Prostate gland (tissue), 2 donors: ENCODE results near the gene KLHDC7B. TPM values are rescaled to one million over a fixed set of nuclear protein-coding genes. Genes with fewer than 3 reads are reported as not detected.

Experiments used
- DNase-seq: peaks from one replicate; pipeline ENCODE4 v3.0.0-alpha.2; 2019; ENCODE audit warnings: low spot score
- H3K27ac ChIP-seq, 2 donors: fragments of 200-600 bp; sonication (generic); 2 replicates each; pipeline ENCODE4 v1.5.1; 2017 to 2019
- H3K27me3 ChIP-seq: fragments of 200-600 bp; sonication (generic); replicated peaks from 2 replicates; pipeline ENCODE4 v1.5.1; 2019; ENCODE audit not compliant: insufficient read depth
- H3K36me3 ChIP-seq, 2 donors: fragments of 200-600 bp; sonication (generic); 1 replicate in 1 of 2; 2 replicates in 1 of 2; pipeline versions ENCODE4 v1.5.1 to v1.8.1; 2017 to 2019
- H3K4me1 ChIP-seq: fragments of 200-600 bp; sonication (generic); replicated peaks from 2 replicates; pipeline ENCODE4 v1.5.1; 2019
- H3K4me3 ChIP-seq, 2 donors: fragments of 200-600 bp; sonication (generic); 2 replicates each; pipeline ENCODE4 v1.5.1; 2017 to 2019
- H3K9me3 ChIP-seq: fragments of 200-600 bp; sonication (generic); 2 replicates; pipeline ENCODE4 v1.5.1; 2017
- CTCF ChIP-seq, 4 experiments: fragments of 200-600 bp in 2 of 4; fragments of 450-650 bp in 2 of 4; sonication (generic) in 2 of 4; IDR thresholded peaks; 1 replicate in 3 of 4; 2 replicates in 1 of 4; pipeline ENCODE4 v1.5.1; 2016 to 2019; ENCODE audit warnings: antibody characterized with exemption in 4 of 4, mild to moderate bottlenecking in 2 of 4, moderate library complexity in 2 of 4
- POLR2A ChIP-seq: fragments of 450-650 bp; IDR thresholded peaks from one replicate; pipeline ENCODE4 v1.6.1; 2016; ENCODE audit warnings: antibody characterized with exemption, mild to moderate bottlenecking
- POLR2AphosphoS5 ChIP-seq: sonication (generic); formaldehyde crosslinking; IDR thresholded peaks from one replicate; pipeline ENCODE4 v1.6.1; 2017; ENCODE audit warnings: antibody characterized with exemption
- WGBS: methylation state at CpG from one replicate; pipeline ENCODE4 v1.1.5; 2018; 5-methylcytosine and 5-hydroxymethylcytosine counted together
- intact Hi-C: fragments of 100-400 bp; cut with DNase I; formaldehyde crosslinking; loops from one replicate; pipeline ENCODE4 v1.14.2; 2022
- total RNA-seq, 2 donors: library from RNA; depleted of rRNA; stranded (reverse); fragments of >200 nt; gene quantifications; one replicate each; pipeline ENCODE4 v1.1.0, GENCODE V29; 2016

KLHDC7B gene
- total RNA-seq, 2 donors from 2014 or later = 0.62 TPM; not detected in 1

- Histone ChIP-seq H3K27ac (no peak overlapping the region), H3K4me1 (no peaks in the 10 kb centered on the region), H3K9me3 (no peaks in the 10 kb centered on the region), H3K27me3 (peaks cover 4% of the 10 kb centered on the region), H3K36me3 (no peaks in the 10 kb centered on the region), H3K4me3 (no peak overlapping the region)
- TF ChIP-seq CTCF (IDR thresholded peaks at IDR 0.05) (no peak), POLR2AphosphoS5 (no peak), POLR2A (no peak)
- intact Hi-C loops = no loop called here
- 85% methylated on average over 8 of the region's 8 CpGs for WGBS
- DNase-seq = no peak
These were observed 4.7 kb downstream of the KLHDC7B start for GRCh38 chr22:50550395-50550794.

GRCh38 chr22:50551160-50551752 is 5.6 kb downstream of the KLHDC7B start:
- Histone ChIP-seq H3K4me3 (no peak overlapping the region), H3K27ac (no peak overlapping the region), H3K36me3 (no peaks in the 10 kb centered on the region), H3K4me1 (no peaks in the 10 kb centered on the region), H3K9me3 (no peaks in the 10 kb centered on the region), H3K27me3 (peaks cover 4% of the 10 kb centered on the region)
- TF ChIP-seq CTCF (IDR thresholded peaks at IDR 0.05) = no peak
- TF ChIP-seq POLR2A = no peak
- TF ChIP-seq POLR2AphosphoS5 = no peak
- intact Hi-C loops = no loop called here
- no peak for DNase-seq
- WGBS = 95% methylated on average over 11 of the region's 11 CpGs

GRCh38 chr22:50553310-50553709 is 7.6 kb downstream of the KLHDC7B start:
- Histone ChIP-seq H3K9me3 (no peaks in the 10 kb centered on the region), H3K27me3 (no peaks in the 10 kb centered on the region)
- intact Hi-C loops = no loop called here

GRCh38 chr22:50556703-50557102 is 11.0 kb downstream of the KLHDC7B start:
- no peak for TF ChIP-seq POLR2A
- TF ChIP-seq CTCF (IDR thresholded peaks at IDR 0.05) = no peak
- TF ChIP-seq POLR2AphosphoS5 = no peak
- intact Hi-C loops = no loop called here
- Histone ChIP-seq H3K4me3 (no peak overlapping the region), H3K27ac (no peak overlapping the region), H3K27me3 (no peaks in the 10 kb centered on the region), H3K9me3 (no peaks in the 10 kb centered on the region), H3K4me1 (no peaks in the 10 kb centered on the region), H3K36me3 (no peaks in the 10 kb centered on the region)
- 86% methylated on average over 5 of the region's 5 CpGs for WGBS
- no peak for DNase-seq

More at GRCh38 chr22:50553310-50553709, 7.6 kb downstream of the KLHDC7B start:
- no peak for DNase-seq
- TF ChIP-seq CTCF (IDR thresholded peaks at IDR 0.05) (no peak), POLR2A (no peak), POLR2AphosphoS5 (no peak)
- WGBS = 73% methylated on average over 8 of the region's 8 CpGs
- no peaks in the 10 kb centered on the region for H3K4me1 ChIP-seq
- H3K27ac ChIP-seq = no peak overlapping the region
- no peak overlapping the region for H3K4me3 ChIP-seq
- no peaks in the 10 kb centered on the region for H3K36me3 ChIP-seq

- Histone ChIP-seq H3K4me1 (no peaks in the 10 kb centered on the region), H3K27me3 (no peaks in the 10 kb centered on the region), H3K4me3 (no peak overlapping the region), H3K27ac (no peak overlapping the region), H3K9me3 (no peaks in the 10 kb centered on the region), H3K36me3 (no peaks in the 10 kb centered on the region)
- 55% methylated on average over 3 of the region's 3 CpGs for WGBS
- intact Hi-C loops = no loop called here
- DNase-seq = no peak
- TF ChIP-seq POLR2AphosphoS5 (no peak), CTCF (IDR thresholded peaks at IDR 0.05) (no peak), POLR2A (no peak)
These were observed 14.3 kb downstream of the KLHDC7B start for GRCh38 chr22:50560034-50560433.
